Vagina (tissue), 2 donors: ENCODE data around the gene OGDH. TPM values are rescaled to one million over a fixed set of nuclear protein-coding genes. Genes with fewer than 3 reads are reported as not detected.

Source experiments
- DNase-seq, 2 donors: peaks; one replicate each; pipeline ENCODE4 v3.0.0-alpha.2; 2017; ENCODE audit errors: extremely low spot score in 2 of 2
- H3K27ac ChIP-seq: fragments of 200-600 bp; sonication (generic); one replicate; pipeline ENCODE4 v1.5.1; 2019
- H3K27me3 ChIP-seq: fragments of 200-600 bp; sonication (generic); one replicate; pipeline ENCODE4 v1.5.1; 2019
- H3K36me3 ChIP-seq, 2 donors: fragments of 200-600 bp; sonication (generic); one replicate each; pipeline ENCODE4 v1.5.1; 2017 to 2019
- H3K4me1 ChIP-seq: fragments of 200-600 bp; sonication (generic); one replicate; pipeline ENCODE4 v1.5.1; 2019
- H3K4me3 ChIP-seq, 2 donors: fragments of 200-600 bp; sonication (generic); 1 replicate in 1 of 2; 2 replicates in 1 of 2; pipeline ENCODE4 v1.5.1; 2016 to 2019
- H3K9me3 ChIP-seq: fragments of 200-600 bp; sonication (generic); one replicate; pipeline ENCODE4 v1.5.1; 2019
- POLR2A ChIP-seq, 2 donors: fragments of 450-650 bp; IDR thresholded peaks; one replicate each; pipeline ENCODE4 v1.6.1; 2017; ENCODE audit warnings: antibody characterized with exemption in 2 of 2, mild to moderate bottlenecking in 2 of 2, moderate library complexity in 2 of 2
- POLR2AphosphoS5 ChIP-seq, 2 donors: sonication (generic); formaldehyde crosslinking; IDR thresholded peaks; one replicate each; pipeline ENCODE4 v1.9.0; 2017; ENCODE audit warnings: antibody characterized with exemption in 2 of 2, mild to moderate bottlenecking in 2 of 2, low read depth in 1 of 2; ENCODE audit not compliant: insufficient read depth in 1 of 2
- intact Hi-C: fragments of 100-400 bp; cut with DNase I; formaldehyde crosslinking; loops from one replicate; pipeline ENCODE4 v1.15.1; 2023
- total RNA-seq: library from RNA; depleted of rRNA; stranded (reverse); fragments of >200 nt; gene quantifications from one replicate; pipeline ENCODE4 v1.2.3, GENCODE V29; 2016
- TF ChIP-seq, protein P1 (sequence below), 3 experiments: fragments of 450-650 bp in 2 of 3; fragments of 200-600 bp in 1 of 3; sonication (generic) in 1 of 3; IDR thresholded peaks; one replicate each; pipeline ENCODE4 v1.5.1; 2017 to 2019; ENCODE audit warnings: antibody characterized with exemption in 3 of 3, mild to moderate bottlenecking in 2 of 3, moderate library complexity in 2 of 3

Gene OGDH
- total RNA-seq, 1 donor from 2014 or later, result 80.0 TPM

- peaks cover 51% of the 10 kb centered on the region for H3K4me1 ChIP-seq
- H3K36me3 ChIP-seq, result peaks cover 0 to 16% of the 10 kb centered on the region in 2 donors
- H3K27me3 ChIP-seq, result no peaks in the 10 kb centered on the region
- H3K27ac ChIP-seq, result no peak overlapping the region
- intact Hi-C loops, result no loop called here
- H3K4me3 ChIP-seq, result no peak overlapping the region
- DNase-seq, result no peak
- no peaks in the 10 kb centered on the region for H3K9me3 ChIP-seq
- TF ChIP-seq, protein P1, sequence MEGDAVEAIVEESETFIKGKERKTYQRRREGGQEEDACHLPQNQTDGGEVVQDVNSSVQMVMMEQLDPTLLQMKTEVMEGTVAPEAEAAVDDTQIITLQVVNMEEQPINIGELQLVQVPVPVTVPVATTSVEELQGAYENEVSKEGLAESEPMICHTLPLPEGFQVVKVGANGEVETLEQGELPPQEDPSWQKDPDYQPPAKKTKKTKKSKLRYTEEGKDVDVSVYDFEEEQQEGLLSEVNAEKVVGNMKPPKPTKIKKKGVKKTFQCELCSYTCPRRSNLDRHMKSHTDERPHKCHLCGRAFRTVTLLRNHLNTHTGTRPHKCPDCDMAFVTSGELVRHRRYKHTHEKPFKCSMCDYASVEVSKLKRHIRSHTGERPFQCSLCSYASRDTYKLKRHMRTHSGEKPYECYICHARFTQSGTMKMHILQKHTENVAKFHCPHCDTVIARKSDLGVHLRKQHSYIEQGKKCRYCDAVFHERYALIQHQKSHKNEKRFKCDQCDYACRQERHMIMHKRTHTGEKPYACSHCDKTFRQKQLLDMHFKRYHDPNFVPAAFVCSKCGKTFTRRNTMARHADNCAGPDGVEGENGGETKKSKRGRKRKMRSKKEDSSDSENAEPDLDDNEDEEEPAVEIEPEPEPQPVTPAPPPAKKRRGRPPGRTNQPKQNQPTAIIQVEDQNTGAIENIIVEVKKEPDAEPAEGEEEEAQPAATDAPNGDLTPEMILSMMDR (IDR thresholded peaks at IDR 0.05), result no peak
- TF ChIP-seq POLR2A (IDR thresholded peaks at IDR 0.05), result no peak
Observed at GRCh38 chr7:44630792-44631457, 24.5 kb downstream of the OGDH start.

- Histone ChIP-seq H3K4me3 (no peak overlapping the region), H3K36me3 (peaks cover 0 to 13% of the 10 kb centered on the region in 2 donors), H3K9me3 (no peaks in the 10 kb centered on the region), H3K4me1 (peaks cover 57% of the 10 kb centered on the region), H3K27ac (no peak overlapping the region), H3K27me3 (no peaks in the 10 kb centered on the region)
- TF ChIP-seq, protein P1 (IDR thresholded peaks at IDR 0.05), result no peak
- no peak for TF ChIP-seq POLR2AphosphoS5 (IDR thresholded peaks at IDR 0.05; ENCODE audit: insufficient read depth in 1 of 2, low read depth in 1 of 2)
- TF ChIP-seq POLR2A (IDR thresholded peaks at IDR 0.05), result no peak
- intact Hi-C loops, result no loop called here
- no peak for DNase-seq
Observed at GRCh38 chr7:44631458-44632115, 25.2 kb downstream of the OGDH start.

GRCh38 chr7:44632196-44632595, 25.8 kb downstream of the OGDH start:
- Histone ChIP-seq H3K27me3 (no peaks in the 10 kb centered on the region), H3K4me3 (no peak overlapping the region), H3K4me1 (peaks cover 62% of the 10 kb centered on the region), H3K9me3 (no peaks in the 10 kb centered on the region), H3K36me3 (peaks cover 0 to 8% of the 10 kb centered on the region in 2 donors), H3K27ac (no peak overlapping the region)
- DNase-seq, result no peak
- TF ChIP-seq POLR2A (IDR thresholded peaks at IDR 0.05), result no peak
- TF ChIP-seq, protein P1 (IDR thresholded peaks at IDR 0.05), result no peak
- TF ChIP-seq POLR2AphosphoS5 (IDR thresholded peaks at IDR 0.05; ENCODE audit: insufficient read depth in 1 of 2, low read depth in 1 of 2), result no peak
- intact Hi-C loops, result no loop called here

GRCh38 chr7:44633254-44634186, 27.1 kb downstream of the OGDH start:
- H3K27me3 ChIP-seq, result no peaks in the 10 kb centered on the region
- H3K9me3 ChIP-seq, result no peaks in the 10 kb centered on the region
- peak overlapping the region; percentile 69 for H3K27ac ChIP-seq
- peaks cover 74% of the 10 kb centered on the region for H3K4me1 ChIP-seq
- H3K4me3 ChIP-seq, result no peak overlapping the region
- peaks cover 0 to 8% of the 10 kb centered on the region in 2 donors for H3K36me3 ChIP-seq
- intact Hi-C loops, result no loop called here
- no peak for DNase-seq
- peak in 1 of 2 donors; percentile 32 for TF ChIP-seq POLR2AphosphoS5 (IDR thresholded peaks at IDR 0.05; ENCODE audit: insufficient read depth in 1 of 2, low read depth in 1 of 2)
- TF ChIP-seq, protein P1 (IDR thresholded peaks at IDR 0.05), result no peak
